Measurements from ENCODE around the gene QRFP.

DNA sequence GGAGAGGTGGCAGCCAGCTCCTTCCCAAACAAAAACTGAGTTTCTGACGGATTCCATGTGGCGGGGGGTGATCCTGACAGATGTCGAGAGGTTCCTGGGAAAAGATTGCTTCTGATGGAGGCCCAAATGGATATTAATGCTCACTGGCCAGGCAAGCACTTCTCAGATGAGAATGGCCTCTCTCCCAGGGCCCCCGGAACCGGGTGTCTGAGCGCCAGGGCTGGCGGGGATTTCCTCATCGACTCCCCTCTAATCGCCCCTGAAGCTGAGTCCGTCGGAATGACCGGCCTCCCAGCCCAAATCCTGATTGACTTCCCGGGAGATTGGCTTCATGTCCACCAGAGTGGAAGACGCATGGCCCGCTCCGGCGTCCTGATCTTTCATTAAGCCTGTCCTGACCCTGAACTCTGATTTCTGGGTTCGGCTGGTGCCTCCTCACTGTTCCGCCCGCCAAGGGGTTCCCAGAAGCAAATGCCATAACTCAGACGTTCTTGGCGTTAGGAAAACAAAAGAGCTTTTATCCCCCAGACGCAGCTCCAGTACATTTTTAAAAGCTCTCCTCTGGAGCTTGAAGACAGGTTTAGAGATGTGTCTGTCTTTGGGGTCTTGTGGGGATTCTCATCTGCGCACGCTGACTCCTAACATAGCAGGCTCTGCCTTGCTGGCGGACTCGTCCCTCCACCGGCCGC, 24.8 kb upstream of the QRFP start:
- TF ChIP-seq POLR2AphosphoS5 (IDR thresholded peaks at IDR 0.05; ENCODE audit: low read depth, low read length) (no peak), EP300 (IDR thresholded peaks at IDR 0.05; ENCODE audit: borderline replicate concordance in 1 of 2, low read depth in 1 of 2, low read length in 1 of 2) (no peak), TAF1 (IDR thresholded peaks at IDR 0.05; ENCODE audit: borderline replicate concordance, low read depth, low read length) (no peak), RFX5 (IDR thresholded peaks at IDR 0.05; ENCODE audit: low read length) (no peak), YY1 (IDR thresholded peaks at IDR 0.05; ENCODE audit: low read depth) (no peak)
- TF ChIP-seq, protein P1, sequence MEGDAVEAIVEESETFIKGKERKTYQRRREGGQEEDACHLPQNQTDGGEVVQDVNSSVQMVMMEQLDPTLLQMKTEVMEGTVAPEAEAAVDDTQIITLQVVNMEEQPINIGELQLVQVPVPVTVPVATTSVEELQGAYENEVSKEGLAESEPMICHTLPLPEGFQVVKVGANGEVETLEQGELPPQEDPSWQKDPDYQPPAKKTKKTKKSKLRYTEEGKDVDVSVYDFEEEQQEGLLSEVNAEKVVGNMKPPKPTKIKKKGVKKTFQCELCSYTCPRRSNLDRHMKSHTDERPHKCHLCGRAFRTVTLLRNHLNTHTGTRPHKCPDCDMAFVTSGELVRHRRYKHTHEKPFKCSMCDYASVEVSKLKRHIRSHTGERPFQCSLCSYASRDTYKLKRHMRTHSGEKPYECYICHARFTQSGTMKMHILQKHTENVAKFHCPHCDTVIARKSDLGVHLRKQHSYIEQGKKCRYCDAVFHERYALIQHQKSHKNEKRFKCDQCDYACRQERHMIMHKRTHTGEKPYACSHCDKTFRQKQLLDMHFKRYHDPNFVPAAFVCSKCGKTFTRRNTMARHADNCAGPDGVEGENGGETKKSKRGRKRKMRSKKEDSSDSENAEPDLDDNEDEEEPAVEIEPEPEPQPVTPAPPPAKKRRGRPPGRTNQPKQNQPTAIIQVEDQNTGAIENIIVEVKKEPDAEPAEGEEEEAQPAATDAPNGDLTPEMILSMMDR (IDR thresholded peaks at IDR 0.05) = no peak
- TF ChIP-seq, protein P2, sequence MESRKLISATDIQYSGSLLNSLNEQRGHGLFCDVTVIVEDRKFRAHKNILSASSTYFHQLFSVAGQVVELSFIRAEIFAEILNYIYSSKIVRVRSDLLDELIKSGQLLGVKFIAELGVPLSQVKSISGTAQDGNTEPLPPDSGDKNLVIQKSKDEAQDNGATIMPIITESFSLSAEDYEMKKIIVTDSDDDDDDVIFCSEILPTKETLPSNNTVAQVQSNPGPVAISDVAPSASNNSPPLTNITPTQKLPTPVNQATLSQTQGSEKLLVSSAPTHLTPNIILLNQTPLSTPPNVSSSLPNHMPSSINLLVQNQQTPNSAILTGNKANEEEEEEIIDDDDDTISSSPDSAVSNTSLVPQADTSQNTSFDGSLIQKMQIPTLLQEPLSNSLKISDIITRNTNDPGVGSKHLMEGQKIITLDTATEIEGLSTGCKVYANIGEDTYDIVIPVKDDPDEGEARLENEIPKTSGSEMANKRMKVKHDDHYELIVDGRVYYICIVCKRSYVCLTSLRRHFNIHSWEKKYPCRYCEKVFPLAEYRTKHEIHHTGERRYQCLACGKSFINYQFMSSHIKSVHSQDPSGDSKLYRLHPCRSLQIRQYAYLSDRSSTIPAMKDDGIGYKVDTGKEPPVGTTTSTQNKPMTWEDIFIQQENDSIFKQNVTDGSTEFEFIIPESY (IDR thresholded peaks at IDR 0.05; ENCODE audit: borderline replicate concordance, low read depth) = no peak
- TF ChIP-seq, protein P3, sequence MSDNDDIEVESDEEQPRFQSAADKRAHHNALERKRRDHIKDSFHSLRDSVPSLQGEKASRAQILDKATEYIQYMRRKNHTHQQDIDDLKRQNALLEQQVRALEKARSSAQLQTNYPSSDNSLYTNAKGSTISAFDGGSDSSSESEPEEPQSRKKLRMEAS (IDR thresholded peaks at IDR 0.05; ENCODE audit: low read depth) = no peak

Data from SK-N-SH (cell line).